Astrocyte (in vitro differentiated cells and primary cell): ENCODE data around the gene PTPRC. TPM values are rescaled to one million over a fixed set of nuclear protein-coding genes. Genes with fewer than 3 reads are reported as not detected.

ENCODE experiments used
- DNase-seq: peaks from one replicate; pipeline ENCODE4 v3.0.0-alpha.2; 2010; ENCODE audit warnings: low read depth
- FAIRE-seq: peaks from 2 replicates; lab custom pipeline; 2011; peaks lifted over from hg19 to GRCh38; lab: Jason Lieb, UNC
- H2AFZ ChIP-seq: 2 replicates; pipeline ENCODE4 v1.6.0; 2012; ENCODE audit warnings: low read depth, low read length, inconsistent platforms
- H3K27ac ChIP-seq: 2 replicates; pipeline ENCODE4 v1.5.1; 2011; ENCODE audit warnings: low read depth, low read length, inconsistent platforms
- H3K27me3 ChIP-seq: 2 replicates; pipeline ENCODE4 v1.6.0; 2011; ENCODE audit warnings: low read length, inconsistent platforms; ENCODE audit not compliant: insufficient read depth
- H3K36me3 ChIP-seq: 2 replicates; pipeline ENCODE4 v1.5.1; 2011; ENCODE audit warnings: low read length, inconsistent platforms; ENCODE audit not compliant: insufficient read depth
- H3K4me1 ChIP-seq: 2 replicates; pipeline ENCODE4 v1.5.1; 2011; ENCODE audit warnings: low read length, inconsistent platforms; ENCODE audit not compliant: insufficient read depth
- H3K4me2 ChIP-seq: 2 replicates; pipeline ENCODE4 v1.6.0; 2012; ENCODE audit warnings: low read length, inconsistent platforms
- H3K4me3 ChIP-seq: 2 replicates; pipeline ENCODE4 v1.5.1; 2011; ENCODE audit warnings: low read depth, mild to moderate bottlenecking, low read length, inconsistent platforms; ENCODE audit not compliant: insufficient read depth
- H3K79me2 ChIP-seq: 2 replicates; pipeline ENCODE4 v1.6.0; 2012; ENCODE audit warnings: mild to moderate bottlenecking, low read length, inconsistent platforms; ENCODE audit not compliant: insufficient read depth
- H3K9ac ChIP-seq: 2 replicates; pipeline ENCODE4 v1.6.0; 2012; ENCODE audit warnings: mild to moderate bottlenecking, low read length, inconsistent platforms
- H3K9me3 ChIP-seq: 2 replicates; pipeline ENCODE4 v1.5.1; 2012; ENCODE audit warnings: low read depth, mild to moderate bottlenecking, low read length, inconsistent platforms; ENCODE audit not compliant: insufficient read depth
- H4K20me1 ChIP-seq: 2 replicates; pipeline ENCODE4 v1.6.0; 2012; ENCODE audit warnings: low read length, inconsistent platforms; ENCODE audit not compliant: insufficient read depth
- H3K27ac Mint-ChIP-seq: one replicate; pipeline ENCODE4 v1.8.0; 2021; ENCODE audit warnings: mild to moderate bottlenecking, mixed read lengths; ENCODE audit not compliant: unreplicated experiment
- H3K27me3 Mint-ChIP-seq: one replicate; pipeline ENCODE4 v1.8.0; 2021; ENCODE audit warnings: low read depth, mixed read lengths; ENCODE audit not compliant: unreplicated experiment
- H3K36me3 Mint-ChIP-seq: one replicate; pipeline ENCODE4 v1.8.0; 2021; ENCODE audit warnings: low read depth, mixed read lengths; ENCODE audit not compliant: unreplicated experiment
- H3K4me1 Mint-ChIP-seq: one replicate; pipeline ENCODE4 v1.8.0; 2021; ENCODE audit warnings: low read depth, mixed read lengths; ENCODE audit not compliant: unreplicated experiment
- H3K4me3 Mint-ChIP-seq: one replicate; pipeline ENCODE4 v1.8.0; 2021; ENCODE audit warnings: mild to moderate bottlenecking, moderate library complexity, mixed read lengths; ENCODE audit not compliant: unreplicated experiment
- H3K9me3 Mint-ChIP-seq: one replicate; pipeline ENCODE4 v1.8.0; 2021; ENCODE audit warnings: mild to moderate bottlenecking, mixed read lengths; ENCODE audit not compliant: unreplicated experiment
- CTCF ChIP-seq: IDR thresholded peaks from 2 replicates; pipeline ENCODE4 v1.5.1; 2011; ENCODE audit warnings: low read depth, mild to moderate bottlenecking, inconsistent platforms, low read length, moderate library complexity; ENCODE audit not compliant: insufficient read depth
- EZH2 ChIP-seq: IDR thresholded peaks from 2 replicates; pipeline ENCODE4 v1.6.1; 2012; ENCODE audit warnings: mild to moderate bottlenecking, low read length, inconsistent platforms; ENCODE audit not compliant: insufficient read depth
- total RNA-seq: library from RNA; stranded (reverse); gene quantifications from 2 replicates; pipeline ENCODE4 v1.2.1, GENCODE V29; 2021

Gene PTPRC
- total RNA-seq, 1 donor from 2014 or later: 0.20 TPM

GRCh38 chr1:198619375-198620140 is 19.3 kb upstream of the PTPRC start:
- Histone ChIP-seq H3K27me3 (no peaks in the 10 kb centered on the region), H3K36me3 (no peaks in the 10 kb centered on the region), H2AFZ (no peak overlapping the region), H3K9me3 (no peaks in the 10 kb centered on the region), H3K9ac (no peak overlapping the region), H3K27ac (no peak overlapping the region), H4K20me1 (no peaks in the 10 kb centered on the region), H3K4me1 (no peaks in the 10 kb centered on the region), H3K4me2 (no peak overlapping the region), H3K4me3 (no peak overlapping the region), H3K79me2 (no peaks in the 10 kb centered on the region)
- Mint-ChIP-seq H3K27me3 (no peaks in the 10 kb centered on the region), H3K27ac (peak overlapping the region; percentile 23), H3K9me3 (no peaks in the 10 kb centered on the region), H3K4me1 (no peaks in the 10 kb centered on the region), H3K36me3 (no peaks in the 10 kb centered on the region), H3K4me3 (no peak overlapping the region)
- TF ChIP-seq EZH2 (no peak), CTCF (no peak)
- DNase-seq (no peak), FAIRE-seq (no peak)

GRCh38 chr1:198620218-198620617 is 18.6 kb upstream of the PTPRC start:
- Mint-ChIP-seq H3K27me3 (no peaks in the 10 kb centered on the region), H3K27ac (no peak overlapping the region), H3K9me3 (no peaks in the 10 kb centered on the region), H3K4me1 (no peaks in the 10 kb centered on the region), H3K36me3 (no peaks in the 10 kb centered on the region), H3K4me3 (no peak overlapping the region)
- no peak overlapping the region for H3K4me3 ChIP-seq
- no peak overlapping the region for H3K9ac ChIP-seq
- H3K4me1 ChIP-seq: no peaks in the 10 kb centered on the region
- FAIRE-seq (no peak), DNase-seq (no peak)
- no peaks in the 10 kb centered on the region for H3K36me3 ChIP-seq
- H4K20me1 ChIP-seq: no peaks in the 10 kb centered on the region
- no peaks in the 10 kb centered on the region for H3K9me3 ChIP-seq
- no peak overlapping the region for H3K4me2 ChIP-seq
- no peaks in the 10 kb centered on the region for H3K27me3 ChIP-seq
- H3K27ac ChIP-seq: no peak overlapping the region
- H3K79me2 ChIP-seq: no peaks in the 10 kb centered on the region
- no peak overlapping the region for H2AFZ ChIP-seq
- TF ChIP-seq CTCF (no peak), EZH2 (no peak)
